Endothelial cell of umbilical vein (primary cell): ENCODE data around the gene HIGD1A. TPM values are rescaled to one million over a fixed set of nuclear protein-coding genes. Genes with fewer than 3 reads are reported as not detected.

ENCODE experiments used
- Bru-seq: library from RNA; stranded (reverse); fragments of 400-500 nt; gene quantifications from one replicate; lab custom pipeline; 2021; lab: Mats Ljungman, UMichigan
- BruChase-seq, 2 experiments: library from RNA; stranded (reverse); fragments of 400-500 nt; gene quantifications; one replicate each; lab custom pipeline; 2021; lab: Mats Ljungman, UMichigan
- BruUV-seq: library from RNA; stranded (reverse); fragments of 400-500 nt; replicated peaks from 2 replicates; lab custom pipeline; 2021; lab: Mats Ljungman, UMichigan
- CTCF ChIA-PET: fragments of 300-600, 350-600 bp; sonication (Branson Sonifier 250); formaldehyde crosslinking; loops from one replicate; lab custom pipeline; 2021; ENCODE audit warnings: antibody characterized with exemption, inconsistent platforms; lab: Charles Lee
- POLR2A ChIA-PET: fragments of 300-600, 350-600 bp; sonication (Branson Sonifier 250); formaldehyde crosslinking; loops from one replicate; lab custom pipeline; 2021; ENCODE audit warnings: antibody characterized with exemption, inconsistent platforms; lab: Charles Lee
- DNase-seq: peaks from one replicate; pipeline ENCODE4 v3.0.0-alpha.2; 2011; ENCODE audit warnings: low read depth, low spot score
- FAIRE-seq: peaks from 2 replicates; lab custom pipeline; 2011; peaks lifted over from hg19 to GRCh38; lab: Jason Lieb, UNC
- H2AFZ ChIP-seq: 2 replicates; pipeline ENCODE4 v1.6.0; 2012; ENCODE audit warnings: low read depth, low read length, control low read depth, inconsistent platforms
- H3K27ac ChIP-seq: 2 replicates; pipeline ENCODE4 v1.5.1; 2011; ENCODE audit warnings: low read depth, mild to moderate bottlenecking, control low read depth, low read length, moderate library complexity; ENCODE audit not compliant: insufficient read depth
- H3K27me3 ChIP-seq, 2 experiments: 2 replicates each; pipeline versions ENCODE4 v1.6.0 to v1.6.1; 2011; ENCODE audit warnings: low read length in 2 of 2, mixed read lengths in 1 of 2; ENCODE audit not compliant: control insufficient read depth in 2 of 2, insufficient read depth in 2 of 2
- H3K36me3 ChIP-seq, 2 experiments: 2 replicates in 1 of 2; 3 replicates in 1 of 2; pipeline ENCODE4 v1.5.1; 2011; ENCODE audit warnings: low read length in 2 of 2, mild to moderate bottlenecking in 1 of 2, moderate library complexity in 1 of 2; ENCODE audit not compliant: control insufficient read depth in 2 of 2, insufficient read depth in 2 of 2; ENCODE audit errors: extremely low read depth in 1 of 2
- H3K4me1 ChIP-seq: 3 replicates; pipeline ENCODE4 v1.5.1; 2011; ENCODE audit warnings: mild to moderate bottlenecking, low read length; ENCODE audit not compliant: control insufficient read depth, insufficient read depth; ENCODE audit errors: extremely low read depth
- H3K4me2 ChIP-seq: 2 replicates; pipeline ENCODE4 v1.6.1; 2011; ENCODE audit warnings: low read length, control low read depth, mixed read lengths; ENCODE audit not compliant: insufficient read depth
- H3K4me3 ChIP-seq, 3 experiments: fragments of 200-600 bp in 1 of 3; sonication (generic), shearing (Covaris generic) in 1 of 3; replicated peaks in 1 of 3; 2 replicates each; pipeline ENCODE4 v1.5.1; 2011 to 2016; ENCODE audit warnings: control low read depth in 3 of 3, low read length in 3 of 3, mild to moderate bottlenecking in 2 of 3, inconsistent platforms in 1 of 3, low read depth in 1 of 3, moderate library complexity in 1 of 3; ENCODE audit not compliant: insufficient read depth in 1 of 3
- H3K79me2 ChIP-seq: 2 replicates; pipeline ENCODE4 v1.6.0; 2012; ENCODE audit warnings: low read length, inconsistent platforms; ENCODE audit not compliant: control insufficient read depth, insufficient read depth
- H3K9ac ChIP-seq: replicated peaks from 2 replicates; pipeline ENCODE3; 2011; ENCODE audit warnings: low read length, control low read depth; ENCODE audit not compliant: insufficient read depth; ENCODE audit errors: extremely low read depth
- H3K9me1 ChIP-seq: replicated peaks from 3 replicates; pipeline ENCODE4 v1.6.0; 2011; ENCODE audit warnings: mild to moderate bottlenecking, low read length; ENCODE audit not compliant: control insufficient read depth, insufficient read depth; ENCODE audit errors: extremely low read depth
- H3K9me3 ChIP-seq: replicated peaks from 2 replicates; pipeline ENCODE4 v1.5.1; 2012; ENCODE audit warnings: low read length, inconsistent platforms; ENCODE audit not compliant: control insufficient read depth, insufficient read depth
- H4K20me1 ChIP-seq: replicated peaks from 2 replicates; pipeline ENCODE3; 2011; ENCODE audit warnings: mild to moderate bottlenecking, low read length; ENCODE audit not compliant: control insufficient read depth, insufficient read depth; ENCODE audit errors: extremely low read depth
- CTCF ChIP-seq, 2 donors: IDR thresholded peaks; 1 replicate in 1 of 2; 2 replicates in 1 of 2; pipeline ENCODE4 v1.5.1; 2011; ENCODE audit warnings: low read length in 2 of 2, mild to moderate bottlenecking in 2 of 2, moderate library complexity in 2 of 2, control low read depth in 1 of 2, inconsistent platforms in 1 of 2, low read depth in 1 of 2; ENCODE audit not compliant: insufficient read depth in 1 of 2; ENCODE audit errors: extremely low read depth in 1 of 2
- EZH2 ChIP-seq: IDR thresholded peaks from 2 replicates; pipeline ENCODE4 v1.6.1; 2012; ENCODE audit warnings: borderline replicate concordance, low read depth, mild to moderate bottlenecking, moderate library complexity, low read length, inconsistent platforms; ENCODE audit not compliant: severe bottlenecking
- FOS ChIP-seq: IDR thresholded peaks from 2 replicates; pipeline ENCODE4 v1.6.1; 2011; ENCODE audit warnings: mild to moderate bottlenecking, low read length, moderate library complexity, borderline replicate concordance; ENCODE audit not compliant: insufficient read depth
- GATA2 ChIP-seq: IDR thresholded peaks from 2 replicates; pipeline ENCODE4 v1.7.0; 2011; ENCODE audit warnings: low read depth, mild to moderate bottlenecking, moderate library complexity, mixed read lengths, low read length; ENCODE audit not compliant: insufficient read length, insufficient read depth
- JUN ChIP-seq: IDR thresholded peaks from 2 replicates; pipeline ENCODE4 v1.6.1; 2011; ENCODE audit warnings: borderline replicate concordance, low read depth; ENCODE audit not compliant: insufficient read length, insufficient read depth
- MYC ChIP-seq: IDR thresholded peaks from one replicate; pipeline ENCODE4 v1.6.1; 2011; ENCODE audit warnings: mild to moderate bottlenecking, low read depth, low read length
- POLR2A ChIP-seq: IDR thresholded peaks from 2 replicates; pipeline ENCODE4 v1.6.1; 2012; ENCODE audit warnings: low read depth, mild to moderate bottlenecking, control low read depth, low read length
- POLR2AphosphoS5 ChIP-seq: IDR thresholded peaks from 2 replicates; pipeline ENCODE4 v1.6.1; 2012; ENCODE audit warnings: low read depth, mild to moderate bottlenecking, control low read depth, low read length, moderate library complexity; ENCODE audit not compliant: insufficient read depth
- dilution Hi-C: fragments of 300-500 bp; cut with MboI; formaldehyde crosslinking; loops from one replicate; pipeline ENCODE4 v1.15.0; 2019; ENCODE audit warnings: low sequenced_read_pairs; ENCODE audit not compliant: extremely low pct_ligation_motif_present
- intact Hi-C: fragments of 100-400 bp; cut with micrococcal nuclease; formaldehyde crosslinking; loops from one replicate; pipeline ENCODE4 v1.10.0; 2022
- long read RNA-seq: library from polyadenylated mRNA; stranded (forward); transcript quantifications from one replicate; pipeline ENCODE4 v2.0.0, GENCODE V29; 2021
- polyA minus RNA-seq, 3 experiments: library from RNA; depleted of rRNA, polyadenylated mRNA; stranded (reverse); fragments of >200 nt; gene quantifications; 1 replicate in 1 of 3; 2 replicates in 2 of 3; pipeline ENCODE4 v1.2.3, GENCODE V29; 2011
- polyA plus RNA-seq, 4 experiments: library from polyadenylated mRNA; depleted of rRNA in 3 of 4; stranded (reverse) in 3 of 4; unstranded in 1 of 4; fragments of >200 nt; gene quantifications; 2 replicates each; pipeline versions ENCODE4 v1.2.1 to v1.2.3, GENCODE V29; 2011 to 2012; ENCODE audit warnings: missing spikeins in 1 of 4
- total RNA-seq: library from RNA; stranded (reverse); gene quantifications from 2 replicates; pipeline ENCODE4 v1.2.3, GENCODE V29; 2021
- TF ChIP-seq, protein P1 (sequence below): IDR thresholded peaks from 2 replicates; pipeline ENCODE4 v1.6.1; 2011; ENCODE audit not compliant: insufficient read depth, insufficient read length

Gene HIGD1A
- total RNA-seq: 68.9 and 71.8 TPM in 2 replicates
- 39.3 and 59.5 TPM in 2 replicates for polyA plus RNA-seq
- polyA plus RNA-seq (2011; cell fraction: cytosol; rRNA removed): 81.2 and 85.3 TPM in 2 replicates
- polyA plus RNA-seq (2011; cell fraction: nucleus; rRNA removed): 23.7 and 38.6 TPM in 2 replicates
- 91.1 and 143 TPM in 2 replicates for polyA plus RNA-seq (2012)
- 41.9 and 44.5 TPM in 2 replicates for polyA minus RNA-seq
- 29.2 TPM for polyA minus RNA-seq (2011; cell fraction: cytosol; rRNA and poly(A)+ RNA removed)
- 11.0 and 17.7 TPM in 2 replicates for polyA minus RNA-seq (2011; cell fraction: nucleus; rRNA and poly(A)+ RNA removed)
- Bru-seq, nascent RNA: percentile 95 among the genes with signal in this experiment
- BruChase-seq, experiment 1, labeled RNA remaining after a 6-hour chase: percentile 100 among the genes with signal in this experiment
- percentile 99 among the genes with signal in this experiment for BruChase-seq, experiment 2, labeled RNA remaining after a 2-hour chase
- long read RNA-seq, transcript HIGD1A-201 (4 exons, 1,373 nt): major isoform, 550 of 595 reads
- long read RNA-seq, transcript HIGD1A-205 (3 exons, 983 nt): minor isoform, 14 of 595 reads
- long read RNA-seq, transcript HIGD1A-202 (4 exons, 1,322 nt): minor isoform, 10 of 595 reads
- long read RNA-seq, partial matches to known transcripts: 15 of 595 reads
- long read RNA-seq, other reads (novel, unspliced or antisense): 6 of 595 reads

DNA sequence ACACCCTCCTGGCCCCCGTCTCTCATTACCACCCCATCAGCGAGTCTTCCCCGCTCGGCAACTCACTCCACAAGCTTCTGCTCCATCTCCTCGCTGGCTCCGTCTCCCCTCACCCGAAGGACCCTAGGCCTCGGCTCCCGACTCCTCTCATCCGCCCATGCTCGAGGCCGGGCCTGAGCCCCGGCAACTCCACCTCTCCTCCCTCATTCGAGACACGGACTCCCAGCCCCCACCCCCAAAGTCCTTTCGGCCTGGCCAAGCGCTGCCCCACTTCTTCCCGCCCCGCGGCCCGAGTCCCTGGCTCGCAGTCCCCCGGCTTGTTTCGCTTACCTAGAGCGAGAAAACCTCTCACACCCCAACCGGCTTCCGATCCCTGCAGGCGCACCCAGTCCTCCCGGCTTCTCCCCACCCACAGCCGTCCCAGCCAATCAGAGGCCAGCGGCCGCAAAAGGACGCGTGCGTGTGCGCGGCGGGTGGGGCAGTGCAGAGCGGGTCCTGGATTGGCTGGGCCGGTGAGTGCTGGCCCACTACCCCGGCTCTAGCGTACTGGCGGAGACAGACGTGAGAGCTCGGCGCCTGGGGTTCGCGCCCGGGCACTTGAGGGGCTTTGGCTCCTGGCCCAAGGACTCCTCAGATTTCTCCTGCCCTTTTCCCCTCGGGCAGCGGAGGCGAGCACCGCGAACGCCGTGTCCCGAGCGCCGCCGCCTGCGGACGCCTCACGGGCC is at the start of gene HIGD1A:
TSS of gene HIGD1A (minus strand) at position 385 of the 725 bp plus-strand sequence. CDS start 10,237 bp downstream, outside the sequence.
- no TSS peak for BruUV-seq
- Histone ChIP-seq H3K9me1 (no peaks in the 10 kb centered on the region), H3K36me3 (no peaks in the 10 kb centered on the region), H4K20me1 (no peaks in the 10 kb centered on the region), H3K79me2 (peaks cover 42% of the 10 kb centered on the region), H3K27ac (peak within 1 kb of the TSS; percentile 39), H2AFZ (peak within 1 kb of the TSS; percentile 91), H3K4me2 (peak within 1 kb of the TSS; percentile 81), H3K27me3 (peaks cover 2 to 10% of the 10 kb centered on the region in 2 experiments), H3K9ac (peak within 1 kb of the TSS; percentile 76), H3K4me3 (peak within 1 kb of the TSS; percentile 11 to 77 (median 52)), H3K4me1 (peaks cover 11% of the 10 kb centered on the region), H3K9me3 (no peaks in the 10 kb centered on the region)
- ChIA-PET POLR2A (no interaction called here), CTCF (interaction anchor here (1.0 to 5.5 kb wide), 7 partner anchors 10 to 252 kb away, joined by 3 to 24 read pairs (median 5); no protein-coding TSS in a partner anchor)
- DNase-seq (peak; percentile 96), FAIRE-seq (peak; percentile 97)
- TF ChIP-seq, protein P1, sequence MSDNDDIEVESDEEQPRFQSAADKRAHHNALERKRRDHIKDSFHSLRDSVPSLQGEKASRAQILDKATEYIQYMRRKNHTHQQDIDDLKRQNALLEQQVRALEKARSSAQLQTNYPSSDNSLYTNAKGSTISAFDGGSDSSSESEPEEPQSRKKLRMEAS: peak; percentile 34
- TF ChIP-seq CTCF (IDR thresholded peaks at IDR 0.05; ENCODE audit: extremely low read depth in 1 of 2, insufficient read depth in 1 of 2, low read depth in 1 of 2, low read length in 2 of 2) (no peak), JUN (no peak), GATA2 (no peak), FOS (no peak), POLR2A (peak; percentile 67), EZH2 (no peak), POLR2AphosphoS5 (peak; percentile 36), MYC (no peak)
- dilution Hi-C loops: no loop called here
- intact Hi-C loops: loop anchor here (2.0 kb wide), 1 partner anchor 31 kb away; the partner anchor contains the start of gene CCDC13
